GM19099 (cell line): ENCODE data around the gene HNRNPA1.

Experiments
- POLR2A ChIP-seq: IDR thresholded peaks from 3 replicates; pipeline ENCODE4 v1.6.1; 2011; ENCODE audit warnings: low read depth; ENCODE audit not compliant: insufficient read length; ENCODE audit errors: extremely low read depth

HNRNPA1 gene

DNA sequence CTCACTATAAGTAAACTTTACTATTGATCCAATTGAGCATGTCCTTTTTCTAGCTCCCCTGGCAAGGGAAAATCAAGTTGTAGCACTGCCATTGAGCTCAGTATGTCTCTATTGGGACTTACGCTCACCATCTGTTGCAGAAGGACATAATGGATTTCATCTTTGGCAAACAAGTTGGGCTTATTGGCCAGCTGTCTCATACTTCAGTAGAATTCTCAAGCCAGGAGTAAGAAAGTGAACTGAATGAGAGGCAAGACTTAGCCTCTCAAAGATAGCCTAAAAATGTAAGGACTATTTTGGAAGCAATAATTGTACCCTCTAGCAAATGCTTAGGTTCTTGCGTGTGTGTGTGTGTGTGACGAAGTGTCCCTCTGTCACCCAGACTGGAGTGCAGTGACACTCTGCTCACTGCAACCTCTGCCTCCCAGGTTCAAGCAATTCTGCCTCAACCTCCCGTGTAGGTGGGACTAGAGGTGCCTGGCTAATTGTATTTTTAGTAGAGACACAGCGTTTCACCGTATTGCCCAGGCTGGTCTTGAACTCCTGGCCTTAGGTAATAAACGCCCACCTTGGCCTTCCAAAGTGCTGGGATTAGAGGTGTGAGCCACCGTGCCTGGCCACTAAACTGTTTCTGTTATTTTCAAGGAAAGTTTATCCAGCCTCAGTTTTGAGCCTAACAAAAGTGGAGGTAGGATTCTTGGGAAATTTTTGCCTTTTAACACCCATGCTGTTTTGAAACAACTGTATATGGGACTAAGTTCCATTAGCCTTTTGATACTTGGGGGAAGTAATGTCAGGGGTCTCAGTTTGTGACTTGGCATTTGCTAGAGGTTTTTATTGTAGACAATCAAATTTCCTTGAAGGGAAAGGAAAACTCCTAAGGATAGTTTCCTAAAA, 7.0 kb downstream of the HNRNPA1 start:
- TF ChIP-seq POLR2A = peak; percentile 58

DNA sequence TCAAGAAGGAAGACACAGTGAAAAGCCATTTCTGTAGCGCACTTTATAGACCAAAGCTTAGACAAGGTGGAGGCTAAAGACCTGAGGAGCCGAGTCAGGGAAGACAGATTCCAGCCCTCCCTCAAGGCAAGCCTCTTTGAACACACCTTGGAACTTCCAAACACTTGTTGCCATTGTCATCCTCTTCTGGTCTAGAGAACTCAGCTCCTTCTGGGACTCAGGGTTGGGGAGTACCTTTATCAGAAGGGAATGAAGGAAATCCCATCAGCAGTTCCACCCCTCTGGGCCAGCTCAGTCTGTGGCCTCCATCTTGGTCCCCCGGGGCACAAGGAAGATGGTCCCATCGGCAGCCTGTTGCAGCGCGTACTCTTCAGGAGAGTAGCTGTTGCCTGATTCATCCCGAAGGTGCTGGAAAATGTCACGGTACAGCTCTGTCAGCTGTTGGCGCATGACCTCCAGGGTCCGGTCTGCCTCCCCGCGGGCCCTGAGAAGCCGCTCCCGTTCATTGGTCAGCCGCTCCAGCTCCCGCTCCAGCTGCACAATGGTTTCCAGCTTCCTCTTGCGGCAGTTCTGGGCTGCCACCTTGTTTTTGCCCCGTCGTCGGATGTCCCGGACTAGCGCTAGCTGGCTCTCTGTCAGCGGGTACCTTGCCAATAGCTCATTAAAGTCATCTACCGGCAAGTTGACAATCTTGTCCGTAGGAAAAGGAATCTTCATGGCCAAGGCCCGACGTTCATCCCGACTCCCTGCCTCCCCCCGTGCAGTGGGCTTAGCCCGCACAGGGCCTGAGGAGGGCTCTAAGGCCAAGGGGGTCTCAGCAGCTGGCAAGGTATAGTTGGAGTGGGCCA, 11.8 kb downstream of the HNRNPA1 start:
- no peak for TF ChIP-seq POLR2A

DNA sequence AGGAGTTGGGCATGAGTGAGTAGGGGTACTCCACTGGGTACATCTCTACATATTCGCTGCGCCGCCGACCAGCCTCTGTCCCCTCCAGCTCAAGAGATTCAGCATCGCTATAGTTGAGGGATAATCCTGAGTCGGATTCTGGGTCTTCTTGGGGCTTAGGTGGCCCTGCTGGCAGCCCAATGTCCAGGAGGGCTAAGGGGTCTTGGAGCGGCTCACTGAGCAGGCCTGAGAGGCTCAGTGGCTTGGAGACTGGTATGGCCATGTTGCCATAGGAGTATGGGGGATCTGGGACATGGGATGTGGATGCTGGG, 12.4 kb downstream of the HNRNPA1 start:
- TF ChIP-seq POLR2A = no peak

GRCh38 chr12:54294152-54294952, 13.8 kb downstream of the HNRNPA1 start:
- no peak for TF ChIP-seq POLR2A

GRCh38 chr12:54294953-54295566, 14.5 kb downstream of the HNRNPA1 start:
- no peak for TF ChIP-seq POLR2A

DNA sequence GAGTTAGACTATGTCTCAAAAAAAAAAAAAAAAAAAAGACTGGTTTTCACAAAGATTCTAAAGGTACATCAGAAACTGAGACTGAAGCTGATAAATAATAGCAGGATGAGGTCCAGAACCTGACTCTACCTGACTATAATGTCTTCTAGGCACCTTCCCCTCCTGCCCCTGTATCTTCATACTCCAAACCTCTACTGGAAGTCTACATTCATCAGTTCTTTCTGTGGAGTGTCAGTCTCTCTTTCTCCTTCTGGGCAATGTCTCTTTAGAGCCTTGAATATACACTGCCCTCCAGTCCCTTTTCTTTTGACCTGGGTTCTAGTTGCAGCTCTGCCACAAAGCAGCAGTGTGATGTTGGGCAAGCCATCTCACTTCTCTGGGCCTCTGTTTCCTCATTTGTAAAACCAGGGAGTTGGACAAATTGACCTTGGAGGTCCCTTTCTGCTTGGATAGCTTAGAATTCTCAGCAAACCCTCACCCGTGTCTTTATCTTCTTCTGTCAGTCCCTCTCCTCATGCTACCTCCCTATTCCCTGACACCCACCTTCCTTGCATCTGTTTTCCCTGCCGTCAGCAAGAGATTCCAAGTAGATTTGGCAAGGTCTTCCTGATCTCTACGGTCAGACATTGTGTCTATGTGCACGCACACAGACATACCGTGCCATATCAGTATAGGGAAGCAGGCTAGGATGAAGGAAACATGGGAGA, 16.0 kb downstream of the HNRNPA1 start:
- TF ChIP-seq POLR2A = no peak

DNA sequence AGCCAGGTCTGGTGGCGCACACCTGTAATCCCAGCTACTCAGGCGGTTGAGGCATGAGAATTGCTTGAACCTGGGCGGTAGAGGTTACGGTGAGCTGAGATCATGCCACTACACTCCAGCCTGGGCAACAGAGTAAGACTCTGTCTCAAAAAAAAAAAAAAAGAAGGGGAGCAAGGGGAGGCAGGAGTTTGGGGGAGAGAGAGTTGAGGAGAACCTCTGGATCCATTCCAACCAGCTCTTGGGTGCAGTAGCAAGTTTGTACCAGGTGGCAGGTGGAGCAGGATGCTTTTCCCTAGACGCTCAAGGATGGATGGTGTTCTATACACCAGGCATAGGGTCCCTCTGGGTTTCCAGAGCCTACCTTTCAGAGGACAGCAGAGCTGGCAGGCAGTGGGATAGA, 18.4 kb downstream of the HNRNPA1 start:
- no peak for TF ChIP-seq POLR2A

DNA sequence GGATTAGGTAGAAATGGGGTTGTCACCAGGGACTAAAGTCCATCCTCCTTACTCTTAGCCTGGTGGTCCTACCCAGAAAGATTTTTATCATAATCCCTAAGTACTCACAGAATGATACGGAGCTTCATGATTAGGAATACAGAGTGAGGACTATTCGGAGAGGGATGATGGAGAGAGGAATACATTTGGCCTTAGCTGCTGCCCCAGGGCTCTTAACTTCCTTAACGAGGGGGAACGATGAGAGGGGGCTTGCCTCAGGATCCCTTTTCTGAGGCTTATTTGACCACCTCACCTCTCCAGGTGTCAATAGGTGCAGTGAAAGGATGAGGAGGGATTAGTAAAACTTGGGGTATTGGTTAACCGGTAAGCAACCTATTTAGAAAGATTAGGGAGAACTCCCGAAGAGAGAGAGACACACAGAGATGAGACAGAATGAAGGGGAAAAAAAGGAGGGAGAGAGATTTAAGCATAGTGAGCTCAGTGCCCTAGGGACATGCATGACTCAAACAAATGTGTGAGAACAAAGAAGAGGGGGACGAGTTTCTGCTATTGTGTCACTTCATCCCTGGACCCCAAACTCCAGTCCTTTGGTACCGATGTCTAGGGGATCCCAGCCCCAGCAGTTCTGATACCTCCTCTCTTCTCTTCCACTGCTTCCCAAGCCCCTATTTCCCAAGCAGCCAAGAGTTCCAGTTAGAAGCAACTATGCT, 19.1 kb downstream of the HNRNPA1 start:
- TF ChIP-seq POLR2A = no peak

DNA sequence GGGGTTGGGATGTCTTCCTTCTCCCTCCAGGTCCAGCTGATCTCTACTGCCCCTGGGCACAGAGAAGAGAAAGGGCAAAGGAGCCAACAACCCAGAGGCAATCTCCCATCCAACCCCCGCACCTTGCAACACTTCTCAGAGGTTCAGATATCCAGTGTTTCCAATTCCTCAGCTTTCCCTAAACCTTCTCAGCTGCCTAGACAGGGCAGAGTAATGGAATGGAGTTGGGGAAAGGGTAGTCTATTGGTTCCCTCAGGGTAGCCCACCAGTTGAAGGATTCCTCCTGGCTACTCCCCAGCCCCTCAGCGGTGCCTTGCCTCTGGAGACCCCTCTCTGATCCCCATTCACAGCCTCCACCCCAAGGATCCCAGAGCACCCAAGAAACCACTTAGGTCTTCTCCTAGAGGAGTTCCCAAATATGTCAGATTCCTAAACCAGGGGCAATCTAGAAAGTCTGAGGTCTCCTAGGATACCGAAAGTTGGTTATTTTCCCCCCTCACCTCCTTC, 19.8 kb downstream of the HNRNPA1 start:
- no peak for TF ChIP-seq POLR2A

DNA sequence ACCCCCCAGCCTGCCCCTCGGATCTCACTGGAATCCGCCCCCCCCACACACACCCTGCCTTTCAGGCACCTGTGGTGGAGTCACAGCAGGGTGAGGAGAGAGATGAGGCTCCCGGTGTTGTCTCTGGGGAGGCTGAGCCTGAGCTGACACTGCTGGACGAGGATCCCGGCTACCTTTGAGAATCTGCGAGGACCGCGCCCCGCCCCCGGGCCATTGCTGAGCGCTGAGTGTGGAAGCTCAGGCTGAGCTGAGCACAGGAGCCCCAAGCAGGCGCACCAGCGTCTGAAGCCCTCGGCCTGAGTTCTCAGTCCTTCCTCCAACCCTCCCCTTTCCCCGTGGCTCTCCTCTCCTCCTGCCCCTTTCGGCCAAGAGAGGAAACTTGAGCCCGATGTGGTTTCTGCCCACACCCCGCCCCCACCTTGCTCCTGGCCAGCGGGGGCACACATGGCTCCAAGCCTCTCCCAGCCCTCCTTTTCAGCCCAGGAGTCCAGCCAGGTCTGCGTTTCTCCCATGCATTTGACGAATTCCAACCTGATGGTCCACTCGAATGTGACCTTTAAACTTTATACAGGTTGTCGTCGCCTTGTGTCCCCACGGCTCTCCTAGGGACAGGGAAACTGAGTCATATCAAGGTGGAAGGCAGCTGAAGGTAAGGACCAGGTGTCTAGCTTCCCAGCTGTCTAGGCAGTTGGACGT, 20.4 kb downstream of the HNRNPA1 start, which contains the start of gene NFE2:
TSS of gene NFE2 (minus strand) at position 284 of the 696 bp plus-strand sequence. CDS start 5,767 bp downstream, outside the sequence.
- TF ChIP-seq POLR2A = no peak

DNA sequence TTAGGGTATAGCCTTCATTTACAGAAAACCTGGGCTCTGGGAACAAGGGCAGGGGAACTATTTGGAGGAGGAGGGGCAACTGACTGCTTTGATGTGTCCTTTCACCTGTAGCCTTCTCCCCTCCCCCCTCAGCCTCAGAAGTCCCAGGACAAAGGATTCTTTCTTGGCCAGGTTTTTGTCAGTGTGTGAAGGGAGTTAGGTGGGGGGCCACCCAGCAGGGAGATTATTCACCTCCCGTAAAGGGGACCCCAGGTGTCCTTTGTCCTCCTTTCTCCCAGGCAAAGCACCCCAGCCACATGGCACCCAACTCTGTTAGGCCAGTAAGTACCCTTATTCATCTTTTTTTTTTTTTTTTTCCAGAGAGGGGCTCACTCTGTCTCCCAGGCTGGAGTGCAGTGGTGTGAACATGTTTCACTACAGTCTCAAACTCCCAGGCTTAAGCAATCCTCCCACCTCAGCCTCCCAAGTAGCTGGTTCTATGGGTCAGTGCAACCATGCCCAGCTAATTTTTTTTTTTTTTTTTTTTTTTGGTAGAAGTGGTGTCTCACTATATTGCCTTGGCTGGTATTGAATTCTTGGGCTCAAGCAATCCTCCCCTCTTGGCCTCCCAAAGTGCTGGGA, 21.0 kb downstream of the HNRNPA1 start:
- no peak for TF ChIP-seq POLR2A

- TF ChIP-seq POLR2A = no peak
Observed at GRCh38 chr12:54303640-54304039, 23.1 kb downstream of the HNRNPA1 start.
